HCT116 (cell line): ENCODE measurements around the gene MRPL36. TPM values are rescaled to one million over a fixed set of nuclear protein-coding genes. Genes with fewer than 3 reads are reported as not detected.

ENCODE experiments used
- ATAC-seq: fragments of 200-7000 bp; cut with Tn5 transposase; 2 replicates; pipeline ENCODE4 v1.9.1; 2020; ENCODE audit warnings: mild to moderate bottlenecking, moderate library complexity
- BruUV-seq: library from RNA; stranded (reverse); fragments of 400-500 nt; replicated peaks from 2 replicates; lab custom pipeline; 2021; lab: Mats Ljungman, UMichigan
- CTCF ChIA-PET: fragments of 300-600 bp; sonication (Branson Sonifier 250); formaldehyde crosslinking; loops from one replicate; lab custom pipeline; 2021; ENCODE audit warnings: antibody characterized with exemption; lab: Charles Lee
- POLR2A ChIA-PET: fragments of 300-600, 350-600 bp; sonication (Branson Sonifier 250); formaldehyde crosslinking; loops from one replicate; lab custom pipeline; 2021; ENCODE audit warnings: antibody characterized with exemption; lab: Charles Lee
- RAD21 ChIA-PET, 2 experiments: fragments of 300-600 bp; sonication (Branson Sonifier 250); formaldehyde crosslinking; loops; one replicate each; lab custom pipeline; 2023; ENCODE audit warnings: low total read pairs in 2 of 2; ENCODE audit not compliant: uncharacterized antibody in 2 of 2, unreplicated experiment in 2 of 2, low non-redundant PET in 1 of 2; lab: Charles Lee
- DNase-seq: peaks from one replicate; pipeline ENCODE4 v3.0.0-alpha.2; 2010; ENCODE audit warnings: low read depth, low spot score
- H2AFZ ChIP-seq: fragments of 200-600 bp; shearing (Covaris generic), sonication (generic); 2 replicates; pipeline ENCODE4 v1.6.1; 2017; ENCODE audit warnings: low read depth, mixed run types, mixed read lengths, antibody characterized with exemption, low read length; ENCODE audit not compliant: poor library complexity, severe bottlenecking
- H3K27ac ChIP-seq: 2 replicates; pipeline ENCODE4 v1.5.1; 2012; ENCODE audit warnings: low read depth, low read length
- H3K27me3 ChIP-seq: fragments of 200-600 bp; sonication (generic); 2 replicates; pipeline ENCODE4 v1.6.1; 2016; ENCODE audit warnings: mixed run types, low read length, mixed read lengths; ENCODE audit not compliant: insufficient read depth
- H3K36me3 ChIP-seq, 2 experiments: fragments of 200-500 bp in 1 of 2; fragments of 200-600 bp in 1 of 2; sonication (Bioruptor generic) in 1 of 2; sonication (generic) in 1 of 2; 2 replicates each; pipeline versions ENCODE4 v1.5.1 to v1.6.1; 2014 to 2016; ENCODE audit warnings: low read length in 2 of 2, inconsistent platforms in 1 of 2, mixed read lengths in 1 of 2, mixed run types in 1 of 2; ENCODE audit not compliant: insufficient read depth in 2 of 2, control insufficient read depth in 1 of 2
- H3K4me1 ChIP-seq, 2 experiments: fragments of 200-600 bp in 1 of 2; sonication (generic) in 1 of 2; 2 replicates each; pipeline versions ENCODE4 v1.5.1 to v1.6.1; 2012 to 2017; ENCODE audit warnings: low read length in 2 of 2, inconsistent platforms in 1 of 2, mild to moderate bottlenecking in 1 of 2, mixed read lengths in 1 of 2, mixed run types in 1 of 2, moderate library complexity in 1 of 2; ENCODE audit not compliant: insufficient read depth in 2 of 2, control insufficient read depth in 1 of 2
- H3K4me2 ChIP-seq: fragments of 200-600 bp; sonication (generic); 2 replicates; pipeline ENCODE4 v1.6.1; 2017; ENCODE audit warnings: mixed run types, low read length, mixed read lengths
- H3K4me3 ChIP-seq, 2 experiments: fragments of 200-600 bp in 1 of 2; sonication (generic) in 1 of 2; replicated peaks in 1 of 2; 2 replicates each; pipeline ENCODE4 v1.5.1; 2011 to 2016; ENCODE audit warnings: low read length in 2 of 2, control low read depth in 1 of 2, low read depth in 1 of 2, mild to moderate bottlenecking in 1 of 2, mixed read lengths in 1 of 2, mixed run types in 1 of 2
- H3K79me2 ChIP-seq: fragments of 200-600 bp; sonication (generic); 2 replicates; pipeline ENCODE4 v1.6.1; 2017; ENCODE audit warnings: mild to moderate bottlenecking, mixed run types, low read length, moderate library complexity, mixed read lengths; ENCODE audit not compliant: insufficient read depth
- H3K9ac ChIP-seq: fragments of 200-600 bp; sonication (generic); 2 replicates; pipeline ENCODE4 v1.6.1; 2016; ENCODE audit warnings: low read length, mixed read lengths
- H3K9me2 ChIP-seq: fragments of 200-600 bp; sonication (generic), shearing (Covaris generic); 2 replicates; pipeline ENCODE4 v1.6.1; 2017; ENCODE audit warnings: mixed run types, mild to moderate bottlenecking, moderate library complexity; ENCODE audit not compliant: insufficient read depth
- H3K9me3 ChIP-seq, 2 experiments: fragments of 200-500 bp in 1 of 2; fragments of 200-600 bp in 1 of 2; sonication (Bioruptor generic) in 1 of 2; sonication (generic) in 1 of 2; 2 replicates each; pipeline ENCODE4 v1.6.1; 2014 to 2017; ENCODE audit warnings: low read length in 2 of 2, mixed read lengths in 2 of 2, inconsistent platforms in 1 of 2, low read depth in 1 of 2, mild to moderate bottlenecking in 1 of 2, mixed run types in 1 of 2, moderate library complexity in 1 of 2; ENCODE audit not compliant: control insufficient read depth in 1 of 2, insufficient read depth in 1 of 2
- H4K20me1 ChIP-seq: fragments of 200-600 bp; sonication (generic), shearing (Covaris generic); 2 replicates; pipeline ENCODE4 v1.6.1; 2017; ENCODE audit warnings: mixed run types, mild to moderate bottlenecking, moderate library complexity; ENCODE audit not compliant: insufficient read depth
- CBX3 ChIP-seq: IDR thresholded peaks from 2 replicates; pipeline ENCODE4 v1.6.1; 2012; ENCODE audit warnings: low read depth
- EGR1 ChIP-seq: IDR thresholded peaks from 2 replicates; pipeline ENCODE4 v1.6.1; 2012; ENCODE audit warnings: low read depth
- ELF1 ChIP-seq: IDR thresholded peaks from 2 replicates; pipeline ENCODE4 v1.6.1; 2012; ENCODE audit warnings: low read depth, borderline replicate concordance
- FOSL1 ChIP-seq: IDR thresholded peaks from 2 replicates; pipeline ENCODE4 v1.6.1; 2012; ENCODE audit warnings: low read depth
- JUND ChIP-seq: IDR thresholded peaks from 2 replicates; pipeline ENCODE4 v1.6.1; 2012
- POLR2A ChIP-seq: IDR thresholded peaks from 2 replicates; pipeline ENCODE4 v1.7.0; 2011; ENCODE audit warnings: borderline replicate concordance; ENCODE audit not compliant: insufficient read depth, insufficient read length; ENCODE audit errors: extremely low read depth
- POLR2AphosphoS5 ChIP-seq: IDR thresholded peaks from 2 replicates; pipeline ENCODE4 v1.6.1; 2011; ENCODE audit warnings: mild to moderate bottlenecking, low read depth, low read length, moderate library complexity
- RAD21 ChIP-seq: IDR thresholded peaks from 2 replicates; pipeline ENCODE4 v1.6.1; 2012; ENCODE audit warnings: low read depth, mild to moderate bottlenecking
- SP1 ChIP-seq: IDR thresholded peaks from 2 replicates; pipeline ENCODE4 v1.6.1; 2012; ENCODE audit warnings: low read depth
- TCF7L2 ChIP-seq: IDR thresholded peaks from 2 replicates; pipeline ENCODE4 v1.7.0; 2011; ENCODE audit warnings: borderline replicate concordance, inconsistent platforms; ENCODE audit not compliant: insufficient read depth, insufficient read length; ENCODE audit errors: extremely low read depth
- YY1 ChIP-seq: IDR thresholded peaks from 2 replicates; pipeline ENCODE4 v1.6.1; 2011; ENCODE audit warnings: low read length, low read depth, moderate library complexity, mild to moderate bottlenecking; ENCODE audit not compliant: insufficient replicate concordance; ENCODE audit errors: extremely low read depth
- ZFX ChIP-seq: fragments of 450-650 bp; IDR thresholded peaks from 2 replicates; pipeline ENCODE4 v1.6.1; 2017
- ZNF274 ChIP-seq: fragments of 200-500 bp; sonication (Bioruptor generic); IDR thresholded peaks from 2 replicates; pipeline ENCODE4 v1.6.1; 2014; ENCODE audit warnings: mild to moderate bottlenecking, low read depth, low read length, inconsistent platforms
- intact Hi-C: fragments of 100-400 bp; cut with micrococcal nuclease; formaldehyde crosslinking; loops from 2 replicates; pipeline ENCODE4 v1.10.0; 2022
- total RNA-seq: library from RNA; stranded (reverse); gene quantifications from one replicate; pipeline ENCODE4 v1.2.1, GENCODE V29; 2021; ENCODE audit not compliant: unreplicated experiment
- TF ChIP-seq, protein P1 (sequence below): IDR thresholded peaks from 2 replicates; pipeline ENCODE4 v1.6.1; 2012
- TF ChIP-seq, protein P2 (sequence below), 3 experiments: fragments of 200-600 bp in 1 of 3; sonication (generic) in 1 of 3; IDR thresholded peaks in 2 of 3; conservative IDR thresholded peaks in 1 of 3; 2 replicates each; pipeline ENCODE4 v1.5.1; 2012 to 2017; ENCODE audit warnings: low read depth in 2 of 3, low read length in 2 of 3, antibody characterized with exemption in 1 of 3, borderline replicate concordance in 1 of 3, control low read depth in 1 of 3, mild to moderate bottlenecking in 1 of 3, mixed read lengths in 1 of 3, mixed run types in 1 of 3, moderate library complexity in 1 of 3; ENCODE audit not compliant: insufficient read depth in 1 of 3
- TF ChIP-seq, protein P3 (sequence below): IDR thresholded peaks from 2 replicates; pipeline ENCODE4 v1.6.1; 2012

Gene MRPL36
- total RNA-seq, 1 experiment from 2014 or later: 71.9 TPM

DNA sequence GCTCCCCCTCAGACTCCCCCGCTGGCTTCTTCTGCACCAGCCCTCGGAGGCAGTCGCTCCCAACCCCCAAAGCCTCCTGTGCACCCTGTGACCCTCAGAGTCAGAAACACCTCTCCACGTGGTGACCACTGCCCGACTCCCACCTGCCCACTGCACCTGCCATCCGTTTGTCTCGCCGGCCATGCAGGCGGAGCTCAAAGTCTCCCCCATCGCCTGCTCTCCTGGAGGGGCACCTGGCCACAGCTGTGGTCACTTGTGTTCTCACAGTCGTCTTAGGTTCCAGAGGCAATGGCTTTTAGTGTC is 38.2 kb downstream of the MRPL36 start:
- BruUV-seq: no TSS peak
- no peaks in the 10 kb centered on the region for H3K9me3 ChIP-seq
- no peaks in the 10 kb centered on the region for H3K27me3 ChIP-seq
- ChIA-PET CTCF (interaction anchor here (1.1 kb wide), 1 partner anchor 278 kb away, joined by 3 read pairs; no protein-coding TSS in a partner anchor), POLR2A (no interaction called here), RAD21 (no interaction called here)
- H3K79me2 ChIP-seq: no peaks in the 10 kb centered on the region
- TF ChIP-seq YY1 (no peak), POLR2A (no peak), CBX3 (no peak), EGR1 (no peak), SP1 (no peak)
- intact Hi-C loops: no loop called here
- H3K4me1 ChIP-seq: no peaks in the 10 kb centered on the region
- H3K27ac ChIP-seq: no peak overlapping the region
- no peak overlapping the region for H2AFZ ChIP-seq
- no peak overlapping the region for H3K4me2 ChIP-seq
- no peak overlapping the region for H3K9ac ChIP-seq
- ATAC-seq (no peak), DNase-seq (no peak)
- H4K20me1 ChIP-seq: no peaks in the 10 kb centered on the region
- H3K9me2 ChIP-seq: no peaks in the 10 kb centered on the region
- no peak overlapping the region for H3K4me3 ChIP-seq
- H3K36me3 ChIP-seq: no peaks in the 10 kb centered on the region

DNA sequence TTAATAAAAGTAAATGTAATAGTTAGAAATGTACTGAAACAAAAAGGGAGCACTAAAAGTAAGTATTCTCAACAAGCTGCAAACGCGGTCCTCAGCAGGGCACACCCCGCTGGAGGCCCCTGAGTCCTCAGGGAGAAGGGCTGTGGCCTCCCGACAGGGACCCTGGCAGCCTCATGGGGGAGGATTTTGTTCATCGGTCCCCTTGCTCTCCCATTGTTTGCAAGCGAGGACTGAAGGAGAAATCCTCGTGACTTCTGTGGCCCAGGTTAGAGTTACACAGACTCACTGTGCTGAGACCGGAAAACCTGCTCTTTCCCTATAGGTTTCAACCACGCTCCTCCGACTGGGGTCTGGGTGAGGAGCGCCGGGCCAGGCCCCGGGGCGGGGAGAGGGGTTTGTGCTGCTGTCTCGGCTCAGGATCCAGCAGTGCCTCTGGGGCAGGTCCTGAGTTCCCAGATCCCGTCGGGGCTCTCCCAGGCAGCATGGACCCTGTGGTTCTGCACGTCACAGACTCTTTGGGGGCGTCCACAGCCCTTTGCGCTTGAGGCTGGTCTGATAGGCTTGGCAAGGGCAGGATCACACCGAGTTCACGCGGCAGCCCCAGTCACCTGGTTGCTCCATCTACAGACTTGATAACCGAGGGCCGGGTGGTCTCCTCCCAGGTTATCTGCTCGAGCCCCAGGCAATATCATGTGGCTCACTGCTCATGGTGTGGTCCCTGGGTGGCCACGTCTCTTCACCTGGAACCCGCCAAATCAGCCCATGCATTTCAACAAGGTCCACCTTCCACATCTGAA is 38.8 kb downstream of the MRPL36 start:
- no peak overlapping the region for H3K4me3 ChIP-seq
- no peak overlapping the region for H3K4me2 ChIP-seq
- H3K4me1 ChIP-seq: no peaks in the 10 kb centered on the region
- DNase-seq (no peak), ATAC-seq (no peak)
- no peak overlapping the region for H2AFZ ChIP-seq
- no peak overlapping the region for H3K27ac ChIP-seq
- no peaks in the 10 kb centered on the region for H3K79me2 ChIP-seq
- H4K20me1 ChIP-seq: no peaks in the 10 kb centered on the region
- RAD21 ChIA-PET: no interaction called here
- CTCF ChIA-PET: interaction anchor here (1.1 kb wide), 1 partner anchor 278 kb away, joined by 3 read pairs; no protein-coding TSS in a partner anchor
- H3K9me3 ChIP-seq: no peaks in the 10 kb centered on the region
- no peak overlapping the region for H3K9ac ChIP-seq
- H3K36me3 ChIP-seq: no peaks in the 10 kb centered on the region
- POLR2A ChIA-PET: no interaction called here
- no peaks in the 10 kb centered on the region for H3K27me3 ChIP-seq
- no TSS peak for BruUV-seq
- no peaks in the 10 kb centered on the region for H3K9me2 ChIP-seq
- intact Hi-C loops: no loop called here
- TF ChIP-seq, protein P1, sequence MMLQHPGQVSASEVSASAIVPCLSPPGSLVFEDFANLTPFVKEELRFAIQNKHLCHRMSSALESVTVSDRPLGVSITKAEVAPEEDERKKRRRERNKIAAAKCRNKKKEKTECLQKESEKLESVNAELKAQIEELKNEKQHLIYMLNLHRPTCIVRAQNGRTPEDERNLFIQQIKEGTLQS: no peak
- no peak for TF ChIP-seq TCF7L2
- TF ChIP-seq POLR2AphosphoS5: no peak
- no peak for TF ChIP-seq ZNF274
- no peak for TF ChIP-seq ELF1
- TF ChIP-seq EGR1: no peak
- TF ChIP-seq, protein P2, sequence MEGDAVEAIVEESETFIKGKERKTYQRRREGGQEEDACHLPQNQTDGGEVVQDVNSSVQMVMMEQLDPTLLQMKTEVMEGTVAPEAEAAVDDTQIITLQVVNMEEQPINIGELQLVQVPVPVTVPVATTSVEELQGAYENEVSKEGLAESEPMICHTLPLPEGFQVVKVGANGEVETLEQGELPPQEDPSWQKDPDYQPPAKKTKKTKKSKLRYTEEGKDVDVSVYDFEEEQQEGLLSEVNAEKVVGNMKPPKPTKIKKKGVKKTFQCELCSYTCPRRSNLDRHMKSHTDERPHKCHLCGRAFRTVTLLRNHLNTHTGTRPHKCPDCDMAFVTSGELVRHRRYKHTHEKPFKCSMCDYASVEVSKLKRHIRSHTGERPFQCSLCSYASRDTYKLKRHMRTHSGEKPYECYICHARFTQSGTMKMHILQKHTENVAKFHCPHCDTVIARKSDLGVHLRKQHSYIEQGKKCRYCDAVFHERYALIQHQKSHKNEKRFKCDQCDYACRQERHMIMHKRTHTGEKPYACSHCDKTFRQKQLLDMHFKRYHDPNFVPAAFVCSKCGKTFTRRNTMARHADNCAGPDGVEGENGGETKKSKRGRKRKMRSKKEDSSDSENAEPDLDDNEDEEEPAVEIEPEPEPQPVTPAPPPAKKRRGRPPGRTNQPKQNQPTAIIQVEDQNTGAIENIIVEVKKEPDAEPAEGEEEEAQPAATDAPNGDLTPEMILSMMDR (IDR thresholded peaks at IDR 0.05 in 2 of 3, conservative IDR thresholded peaks at IDR 0.05 in 1 of 3; ENCODE audit: borderline replicate concordance in 1 of 3, insufficient read depth in 1 of 3, low read depth in 2 of 3, low read length in 2 of 3): no peak
- TF ChIP-seq SP1: no peak
- TF ChIP-seq YY1: no peak
- TF ChIP-seq, protein P3, sequence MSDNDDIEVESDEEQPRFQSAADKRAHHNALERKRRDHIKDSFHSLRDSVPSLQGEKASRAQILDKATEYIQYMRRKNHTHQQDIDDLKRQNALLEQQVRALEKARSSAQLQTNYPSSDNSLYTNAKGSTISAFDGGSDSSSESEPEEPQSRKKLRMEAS: no peak
- TF ChIP-seq JUND: no peak
- no peak for TF ChIP-seq ZFX
- TF ChIP-seq POLR2A: no peak
- TF ChIP-seq FOSL1: no peak
- TF ChIP-seq RAD21: no peak
